ENCODE results near the gene TMEM51. TPM values are rescaled to one million over a fixed set of nuclear protein-coding genes. Genes with fewer than 3 reads are reported as not detected.

Gene TMEM51, protein sequence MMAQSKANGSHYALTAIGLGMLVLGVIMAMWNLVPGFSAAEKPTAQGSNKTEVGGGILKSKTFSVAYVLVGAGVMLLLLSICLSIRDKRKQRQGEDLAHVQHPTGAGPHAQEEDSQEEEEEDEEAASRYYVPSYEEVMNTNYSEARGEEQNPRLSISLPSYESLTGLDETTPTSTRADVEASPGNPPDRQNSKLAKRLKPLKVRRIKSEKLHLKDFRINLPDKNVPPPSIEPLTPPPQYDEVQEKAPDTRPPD
- 10 to 100 TPM in 2 of 3 donors, 1 to 10 TPM in 1; 1.6 to 26.3 (median 10.8) TPM for total RNA-seq

DNA sequence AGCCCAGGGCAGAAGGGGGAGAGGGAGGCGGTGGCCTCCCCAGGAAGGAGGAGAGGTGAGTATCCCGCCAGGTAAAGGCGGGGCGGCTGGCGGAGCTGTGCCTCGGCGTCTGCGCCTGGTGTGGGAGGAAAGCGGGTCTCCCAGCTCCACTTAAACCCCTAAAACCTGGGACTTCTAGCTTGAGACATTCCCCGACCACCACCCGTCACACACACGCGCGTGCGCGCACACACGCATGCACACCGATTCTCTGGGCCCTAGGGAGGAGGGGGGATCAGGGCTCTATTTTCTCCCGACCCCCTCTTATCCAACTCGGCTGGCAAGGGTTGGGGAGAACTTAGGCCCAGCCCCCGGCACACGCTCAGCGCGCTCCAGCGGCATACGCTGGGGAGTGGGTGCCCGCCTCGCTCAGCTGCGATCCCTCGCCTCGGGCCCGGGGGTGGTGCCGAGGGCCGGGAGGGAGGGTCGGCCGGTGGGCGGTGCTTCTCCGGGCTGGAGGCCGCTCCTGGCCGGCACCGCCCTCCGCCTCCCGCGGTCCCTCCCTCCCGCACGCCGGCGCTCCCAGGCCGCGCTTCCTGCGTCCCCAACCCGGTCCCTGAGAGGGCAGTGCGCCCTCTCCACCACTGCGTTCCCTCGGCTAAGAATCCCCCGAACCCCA, at the start of gene TMEM51:
TSS of gene TMEM51 (plus strand) at position 564 of the 658 bp plus-strand sequence. CDS start 61,341 bp downstream, outside the sequence.
- peak within 1 kb of the TSS; percentile 57 to 96 (median 85) for H3K4me3 ChIP-seq
- peak in 1 of 2 donors; percentile 56 for DNase-seq (ENCODE audit: low spot score in 2 of 2)
- TF ChIP-seq, protein P1, sequence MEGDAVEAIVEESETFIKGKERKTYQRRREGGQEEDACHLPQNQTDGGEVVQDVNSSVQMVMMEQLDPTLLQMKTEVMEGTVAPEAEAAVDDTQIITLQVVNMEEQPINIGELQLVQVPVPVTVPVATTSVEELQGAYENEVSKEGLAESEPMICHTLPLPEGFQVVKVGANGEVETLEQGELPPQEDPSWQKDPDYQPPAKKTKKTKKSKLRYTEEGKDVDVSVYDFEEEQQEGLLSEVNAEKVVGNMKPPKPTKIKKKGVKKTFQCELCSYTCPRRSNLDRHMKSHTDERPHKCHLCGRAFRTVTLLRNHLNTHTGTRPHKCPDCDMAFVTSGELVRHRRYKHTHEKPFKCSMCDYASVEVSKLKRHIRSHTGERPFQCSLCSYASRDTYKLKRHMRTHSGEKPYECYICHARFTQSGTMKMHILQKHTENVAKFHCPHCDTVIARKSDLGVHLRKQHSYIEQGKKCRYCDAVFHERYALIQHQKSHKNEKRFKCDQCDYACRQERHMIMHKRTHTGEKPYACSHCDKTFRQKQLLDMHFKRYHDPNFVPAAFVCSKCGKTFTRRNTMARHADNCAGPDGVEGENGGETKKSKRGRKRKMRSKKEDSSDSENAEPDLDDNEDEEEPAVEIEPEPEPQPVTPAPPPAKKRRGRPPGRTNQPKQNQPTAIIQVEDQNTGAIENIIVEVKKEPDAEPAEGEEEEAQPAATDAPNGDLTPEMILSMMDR (IDR thresholded peaks at IDR 0.05): no peak
- peak in 2 of 3 donors; percentile 21 to 71 for TF ChIP-seq POLR2AphosphoS5 (IDR thresholded peaks at IDR 0.05)
- peak; percentile 49 for TF ChIP-seq POLR2A (IDR thresholded peaks at IDR 0.05)
- no peaks in the 10 kb centered on the region for H3K9me3 ChIP-seq
- intact Hi-C loops (cut with DNase I; ENCODE audit: low total_unique reads): loop anchor here (2.0 kb wide), 1 partner anchor 55 kb away; no protein-coding TSS in a partner anchor
- no peaks in the 10 kb centered on the region for H3K27me3 ChIP-seq
- no peaks in the 10 kb centered on the region for H3K4me1 ChIP-seq
- no peaks in the 10 kb centered on the region for H3K36me3 ChIP-seq
- H3K27ac ChIP-seq: peak within 1 kb of the TSS; percentile 91 to 93

DNA sequence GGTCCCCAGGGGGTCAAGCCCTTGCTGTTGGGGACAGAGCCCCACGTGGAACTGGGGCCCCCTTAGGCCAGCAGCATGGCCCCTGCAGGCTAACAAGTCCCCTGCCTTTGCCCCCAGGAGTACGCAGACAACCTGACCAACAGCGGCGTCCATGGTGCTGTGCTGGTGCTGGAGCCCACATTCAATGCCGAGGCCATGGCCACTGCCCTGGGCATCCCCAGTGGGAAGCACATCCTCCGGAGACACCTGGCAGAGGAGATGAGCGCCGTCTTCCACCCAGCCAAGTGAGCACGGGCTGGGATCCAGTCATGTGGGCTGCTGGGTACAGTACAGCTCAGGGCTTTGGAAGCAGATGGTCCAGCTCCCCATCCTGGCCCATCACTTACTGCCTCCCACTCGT, 49.6 kb upstream of the TMEM51 start:
- no peaks in the 10 kb centered on the region for H3K4me1 ChIP-seq
- TF ChIP-seq, protein P1 (IDR thresholded peaks at IDR 0.05): no peak
- TF ChIP-seq POLR2AphosphoS5 (IDR thresholded peaks at IDR 0.05): no peak
- no peak for TF ChIP-seq POLR2A (IDR thresholded peaks at IDR 0.05)
- no peak for DNase-seq (ENCODE audit: low spot score in 2 of 2)
- H3K9me3 ChIP-seq: peaks cover 5 to 9% of the 10 kb centered on the region in 2 donors
- H3K27ac ChIP-seq: no peak overlapping the region
- no peaks in the 10 kb centered on the region for H3K36me3 ChIP-seq
- H3K4me3 ChIP-seq: no peak overlapping the region
- intact Hi-C loops (cut with DNase I; ENCODE audit: low total_unique reads): no loop called here
- no peaks in the 10 kb centered on the region for H3K27me3 ChIP-seq

DNA sequence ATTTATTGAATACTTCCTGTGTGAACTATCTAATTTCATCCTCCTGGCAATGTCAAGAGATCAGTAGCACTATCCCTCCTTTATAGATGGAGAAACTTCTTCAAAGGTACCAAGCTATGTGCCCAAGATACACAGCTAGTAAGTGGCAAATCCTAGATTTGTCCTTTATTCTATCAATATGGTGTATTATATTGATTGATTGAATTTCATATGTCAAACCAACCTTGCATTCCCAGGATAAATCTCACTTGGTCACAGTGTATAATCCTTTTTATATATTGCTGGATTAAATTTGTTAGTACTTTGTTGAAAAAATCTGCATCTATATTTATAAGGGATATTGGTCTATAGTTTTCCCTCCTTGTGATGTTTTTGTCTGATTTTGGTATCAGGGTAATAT, 48.8 kb upstream of the TMEM51 start:
- H3K9me3 ChIP-seq: peaks cover 5 to 9% of the 10 kb centered on the region in 2 donors
- TF ChIP-seq POLR2A (IDR thresholded peaks at IDR 0.05) (no peak), POLR2AphosphoS5 (IDR thresholded peaks at IDR 0.05) (no peak)
- TF ChIP-seq, protein P1 (IDR thresholded peaks at IDR 0.05): no peak
- no peaks in the 10 kb centered on the region for H3K36me3 ChIP-seq
- no peak overlapping the region for H3K27ac ChIP-seq
- H3K27me3 ChIP-seq: no peaks in the 10 kb centered on the region
- no peaks in the 10 kb centered on the region for H3K4me1 ChIP-seq
- H3K4me3 ChIP-seq: no peak overlapping the region
- no peak for DNase-seq (ENCODE audit: low spot score in 2 of 2)
- intact Hi-C loops (cut with DNase I; ENCODE audit: low total_unique reads): no loop called here

DNA sequence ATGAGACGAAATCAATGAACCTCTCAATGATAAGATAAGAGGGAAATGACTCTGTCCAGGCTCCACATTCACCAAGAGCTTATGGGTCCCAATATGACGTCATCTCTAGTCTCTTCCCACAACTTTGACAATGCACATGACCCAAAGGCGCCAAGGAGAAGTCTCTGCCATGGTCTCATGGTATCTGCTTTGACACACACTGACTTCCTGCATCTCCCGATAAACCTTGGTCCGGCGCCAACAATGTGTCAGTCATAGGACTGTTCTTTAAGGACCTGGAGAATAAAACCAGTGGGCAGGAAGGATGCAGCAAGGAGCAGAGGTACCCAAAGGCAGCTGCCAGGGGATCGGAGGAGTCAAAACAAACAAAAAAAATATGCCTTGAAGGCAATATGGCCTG, 46.9 kb upstream of the TMEM51 start:
- Histone ChIP-seq H3K4me1 (no peaks in the 10 kb centered on the region), H3K36me3 (no peaks in the 10 kb centered on the region), H3K27ac (no peak overlapping the region), H3K27me3 (no peaks in the 10 kb centered on the region), H3K4me3 (no peak overlapping the region), H3K9me3 (peaks cover 5 to 9% of the 10 kb centered on the region in 2 donors)
- TF ChIP-seq, protein P1 (IDR thresholded peaks at IDR 0.05): no peak
- TF ChIP-seq POLR2AphosphoS5 (IDR thresholded peaks at IDR 0.05): no peak
- no peak for TF ChIP-seq POLR2A (IDR thresholded peaks at IDR 0.05)
- intact Hi-C loops (cut with DNase I; ENCODE audit: low total_unique reads): no loop called here
- DNase-seq (ENCODE audit: low spot score in 2 of 2): no peak

DNA sequence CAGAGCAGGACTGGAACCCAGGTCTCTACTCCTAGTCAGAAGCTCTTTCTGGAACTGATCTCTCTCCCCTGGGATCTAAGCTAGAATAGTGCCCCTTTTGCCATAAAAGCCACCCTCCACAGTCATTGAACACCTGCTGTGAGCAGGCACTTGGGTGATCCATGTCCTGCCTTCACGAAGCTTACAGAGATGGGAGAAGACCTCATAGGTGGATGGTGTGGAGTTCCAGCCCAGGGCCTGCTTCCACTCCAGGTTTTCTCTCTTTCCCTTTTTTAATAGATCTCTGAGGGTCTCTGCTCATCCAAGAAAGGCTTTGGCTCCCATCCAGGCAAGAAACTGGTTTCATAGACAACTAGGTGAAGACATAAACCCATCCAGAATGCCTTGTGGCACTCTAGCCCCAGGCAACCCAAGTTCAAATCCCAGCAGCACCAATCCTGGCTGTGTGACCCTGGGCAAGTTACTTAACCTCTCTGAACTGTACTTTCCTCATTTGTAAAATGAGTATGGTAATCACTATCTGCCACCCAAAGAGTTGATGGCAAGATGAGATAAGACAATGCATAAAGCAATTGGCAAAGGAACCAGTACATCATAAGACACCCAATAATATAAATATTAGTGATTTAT, 46.4 kb upstream of the TMEM51 start:
- Histone ChIP-seq H3K4me1 (no peaks in the 10 kb centered on the region), H3K27ac (no peak overlapping the region), H3K27me3 (no peaks in the 10 kb centered on the region), H3K9me3 (peaks cover 5 to 9% of the 10 kb centered on the region in 2 donors), H3K36me3 (no peaks in the 10 kb centered on the region), H3K4me3 (no peak overlapping the region)
- TF ChIP-seq POLR2AphosphoS5 (IDR thresholded peaks at IDR 0.05) (no peak), POLR2A (IDR thresholded peaks at IDR 0.05) (no peak)
- TF ChIP-seq, protein P1 (IDR thresholded peaks at IDR 0.05): no peak
- no peak for DNase-seq (ENCODE audit: low spot score in 2 of 2)
- intact Hi-C loops (cut with DNase I; ENCODE audit: low total_unique reads): no loop called here

Measured in breast epithelium (tissue), 4 donors.